Stomach (tissue), 9 donors: ENCODE data around the gene EFHD1. TPM values are rescaled to one million over a fixed set of nuclear protein-coding genes. Genes with fewer than 3 reads are reported as not detected.

Experiments used
- DNase-seq, 2 donors: peaks; one replicate each; pipeline versions ENCODE4 v3.0.0 to v3.0.0-alpha.2; 2013 to 2019
- H3K27ac ChIP-seq, 5 donors: fragments of 200-600 bp in 4 of 5; sonication (generic) in 4 of 5; one replicate each; pipeline ENCODE4 v1.5.1; 2013 to 2019; ENCODE audit warnings: mild to moderate bottlenecking in 1 of 5, moderate library complexity in 1 of 5
- H3K27me3 ChIP-seq, 3 donors: fragments of 200-600 bp; sonication (generic); one replicate each; pipeline ENCODE4 v1.5.1; 2017 to 2019; ENCODE audit warnings: mixed run types in 1 of 3
- H3K36me3 ChIP-seq, 4 donors: fragments of 200-600 bp; sonication (generic); 1 replicate in 3 of 4; 2 replicates in 1 of 4; pipeline ENCODE4 v1.5.1; 2016 to 2019
- H3K4me1 ChIP-seq, 4 donors: fragments of 200-600 bp; sonication (generic); one replicate each; pipeline ENCODE4 v1.5.1; 2016 to 2019
- H3K4me3 ChIP-seq, 4 donors: fragments of 200-600 bp; sonication (generic) in 3 of 4; one replicate each; pipeline ENCODE4 v1.5.1; 2016 to 2019; ENCODE audit warnings: mild to moderate bottlenecking in 1 of 4
- H3K9me3 ChIP-seq, 4 donors: fragments of 200-600 bp; sonication (generic); one replicate each; pipeline ENCODE4 v1.5.1; 2016 to 2019
- CTCF ChIP-seq, 7 experiments: fragments of 450-650 bp in 4 of 7; fragments of 200-600 bp in 3 of 7; sonication (generic) in 3 of 7; IDR thresholded peaks; one replicate each; pipeline ENCODE4 v1.5.1; 2016 to 2019; ENCODE audit warnings: antibody characterized with exemption in 7 of 7, control low read depth in 2 of 7, mild to moderate bottlenecking in 1 of 7
- EP300 ChIP-seq: sonication (generic); formaldehyde crosslinking; IDR thresholded peaks from one replicate; pipeline ENCODE4 v1.6.1; 2017; ENCODE audit warnings: antibody characterized with exemption
- POLR2A ChIP-seq, 4 donors: fragments of 450-650 bp; IDR thresholded peaks; one replicate each; pipeline ENCODE4 v1.6.1; 2016; ENCODE audit warnings: antibody characterized with exemption in 4 of 4, control low read depth in 2 of 4, mild to moderate bottlenecking in 1 of 4, moderate library complexity in 1 of 4
- POLR2AphosphoS5 ChIP-seq, 3 donors: sonication (generic); formaldehyde crosslinking; IDR thresholded peaks; one replicate each; pipeline ENCODE4 v1.6.1; 2016; ENCODE audit warnings: antibody characterized with exemption in 3 of 3
- WGBS, 5 donors: extraction: QIAGEN DNeasy Blood & Tissue Kit in 3 of 5; methylation state at CpG; one replicate each; pipeline versions ENCODE4 v1.1.5 to v1.1.7; 2013 to 2018; 5-methylcytosine and 5-hydroxymethylcytosine counted together
- intact Hi-C: fragments of 100-400 bp; cut with DNase I; formaldehyde crosslinking; loops from one replicate; pipeline ENCODE4 v1.15.1; 2023; ENCODE audit warnings: low total_unique reads
- polyA plus RNA-seq, 3 donors: library from polyadenylated mRNA; stranded (reverse); fragments of 200-250 nt; gene quantifications; one replicate each; pipeline ENCODE4 v1.2.3, GENCODE V29; 2013
- total RNA-seq, 5 donors: library from RNA; depleted of rRNA; stranded (reverse); fragments of >200 nt; gene quantifications; one replicate each; pipeline versions ENCODE4 v1.1.0 to v1.2.3, GENCODE V29; 2014 to 2016
- donor health status: healthy with polysubstance abuse.
- donor health status: Bipolar disorder and iron deficiency.
- donor health status: healthy.

Gene EFHD1
- total and polyA plus RNA-seq, 8 donors = 2.8 to 49.1 (median 7.4) TPM; not detected in 1

GRCh38 chr2:232655392-232655791 is 22.0 kb downstream of the EFHD1 start:
- Histone ChIP-seq H3K9me3 (no peaks in the 10 kb centered on the region), H3K27ac (no peak overlapping the region), H3K4me3 (no peak overlapping the region), H3K36me3 (no peaks in the 10 kb centered on the region), H3K4me1 (peaks cover 0 to 5% (median 0%) of the 10 kb centered on the region in 4 donors), H3K27me3 (no peaks in the 10 kb centered on the region)
- peak in 1 of 2 donors; percentile 30 for DNase-seq
- intact Hi-C loops = no loop called here
- TF ChIP-seq CTCF (IDR thresholded peaks at IDR 0.05) = no peak
- no peak for TF ChIP-seq EP300
- TF ChIP-seq POLR2AphosphoS5 (IDR thresholded peaks at IDR 0.05) = no peak
- no peak for TF ChIP-seq POLR2A (IDR thresholded peaks at IDR 0.05)
- 55 to 78% (median 66%) methylated on average over 6 of the region's 6 CpGs for WGBS, 5 donors

- 37 to 56% (median 50%) methylated on average over 7 of the region's 7 CpGs for WGBS, 5 donors
- Histone ChIP-seq H3K4me3 (no peak overlapping the region), H3K36me3 (no peaks in the 10 kb centered on the region), H3K4me1 (peaks cover 0 to 5% (median 0%) of the 10 kb centered on the region in 4 donors), H3K27me3 (no peaks in the 10 kb centered on the region), H3K27ac (no peak overlapping the region), H3K9me3 (no peaks in the 10 kb centered on the region)
- TF ChIP-seq POLR2AphosphoS5 (IDR thresholded peaks at IDR 0.05) = no peak
- TF ChIP-seq CTCF (IDR thresholded peaks at IDR 0.05) = no peak
- TF ChIP-seq EP300 = no peak
- no peak for TF ChIP-seq POLR2A (IDR thresholded peaks at IDR 0.05)
- no peak for DNase-seq
- intact Hi-C loops = no loop called here
Observed at GRCh38 chr2:232658217-232658785, 24.9 kb downstream of the EFHD1 start.

- peaks cover 0 to 5% (median 0%) of the 10 kb centered on the region in 4 donors for H3K4me1 ChIP-seq
- intact Hi-C loops = no loop called here
- H3K4me3 ChIP-seq = no peak overlapping the region
- 76 to 88% (median 82%) methylated on average over 2 of the region's 2 CpGs for WGBS, 5 donors
- no peaks in the 10 kb centered on the region for H3K9me3 ChIP-seq
- no peaks in the 10 kb centered on the region for H3K27me3 ChIP-seq
- H3K36me3 ChIP-seq = no peaks in the 10 kb centered on the region
- no peak overlapping the region for H3K27ac ChIP-seq
- no peak for TF ChIP-seq CTCF (IDR thresholded peaks at IDR 0.05)
- TF ChIP-seq EP300 = no peak
- TF ChIP-seq POLR2AphosphoS5 (IDR thresholded peaks at IDR 0.05) = no peak
- no peak for TF ChIP-seq POLR2A (IDR thresholded peaks at IDR 0.05)
- no peak for DNase-seq
Observed at GRCh38 chr2:232659359-232659758, 26.0 kb downstream of the EFHD1 start.

- H3K9me3 ChIP-seq = no peaks in the 10 kb centered on the region
- TF ChIP-seq EP300 = no peak
- no peak for TF ChIP-seq POLR2A (IDR thresholded peaks at IDR 0.05)
- peaks cover 0 to under 1% (median under 1%) of the 10 kb centered on the region in 4 donors for H3K4me1 ChIP-seq
- H3K27me3 ChIP-seq = no peaks in the 10 kb centered on the region
- no peak overlapping the region for H3K4me3 ChIP-seq
- 91 to 94% (median 92%) methylated on average over 16 of the region's 16 CpGs for WGBS, 5 donors
- intact Hi-C loops = no loop called here
- H3K36me3 ChIP-seq = no peaks in the 10 kb centered on the region
- H3K27ac ChIP-seq = no peak overlapping the region
- DNase-seq = no peak
Observed at GRCh38 chr2:232662486-232663260, 29.3 kb downstream of the EFHD1 start.
